Gastrocnemius medialis (tissue), 4 donors: ENCODE results near the gene AKAP8.

Experiments
- POLR2A ChIP-seq, 2 donors: fragments of 450-650 bp; IDR thresholded peaks; one replicate each; pipeline ENCODE4 v1.6.1; 2017; ENCODE audit warnings: antibody characterized with exemption in 2 of 2, mild to moderate bottlenecking in 2 of 2, moderate library complexity in 2 of 2
- TF ChIP-seq, protein P1 (sequence below), 5 experiments: fragments of 450-650 bp in 3 of 5; fragments of 200-600 bp in 2 of 5; sonication (generic) in 2 of 5; IDR thresholded peaks in 4 of 5; conservative IDR thresholded peaks in 1 of 5; 1 replicate in 4 of 5; 2 replicates in 1 of 5; pipeline ENCODE4 v1.5.1; 2016 to 2019; ENCODE audit warnings: antibody characterized with exemption in 5 of 5, mild to moderate bottlenecking in 3 of 5, moderate library complexity in 3 of 5

DNA sequence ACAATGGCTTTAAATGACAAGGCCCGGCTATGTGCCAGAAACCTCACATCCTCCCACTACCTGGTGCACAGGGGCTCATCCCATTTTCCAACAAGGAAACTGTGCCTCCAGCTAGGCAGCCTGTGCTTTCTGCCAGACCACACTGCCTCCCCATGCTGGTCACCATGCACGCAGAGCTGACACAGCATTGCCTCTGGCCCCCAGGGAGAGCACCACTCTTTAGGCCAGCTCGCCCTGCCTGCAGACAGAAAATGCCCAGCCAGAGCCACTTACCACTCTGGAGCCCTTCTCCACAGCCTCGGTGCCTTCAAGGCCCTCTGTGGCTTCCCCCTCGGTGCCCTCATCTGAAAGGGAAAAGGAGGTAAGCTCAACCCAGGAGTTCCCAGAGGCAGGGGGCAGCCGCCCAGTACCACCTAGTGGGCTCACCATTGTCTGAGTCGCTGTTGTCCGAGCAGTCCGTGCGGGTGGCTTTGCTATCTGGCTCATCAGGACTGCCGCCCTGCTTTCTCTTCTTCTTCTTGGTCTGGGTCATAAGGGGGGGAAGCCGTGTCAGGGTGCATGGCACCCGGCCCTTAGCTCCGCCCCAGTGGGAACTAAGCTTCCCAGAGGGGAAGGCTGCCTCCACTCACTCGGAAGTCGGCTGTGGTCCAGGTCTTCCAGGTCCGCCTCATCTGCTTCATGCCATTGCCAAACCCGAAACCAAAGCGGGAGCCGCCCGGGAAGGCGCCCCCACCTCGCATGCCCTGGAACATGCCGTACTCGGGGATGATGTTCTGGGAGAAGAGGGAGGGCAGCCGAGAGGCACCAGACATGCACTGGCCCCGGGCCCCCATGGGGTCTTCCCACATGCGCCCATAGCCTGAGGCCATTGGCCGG is 21.2 kb upstream of the AKAP8 start:
- TF ChIP-seq, protein P1, sequence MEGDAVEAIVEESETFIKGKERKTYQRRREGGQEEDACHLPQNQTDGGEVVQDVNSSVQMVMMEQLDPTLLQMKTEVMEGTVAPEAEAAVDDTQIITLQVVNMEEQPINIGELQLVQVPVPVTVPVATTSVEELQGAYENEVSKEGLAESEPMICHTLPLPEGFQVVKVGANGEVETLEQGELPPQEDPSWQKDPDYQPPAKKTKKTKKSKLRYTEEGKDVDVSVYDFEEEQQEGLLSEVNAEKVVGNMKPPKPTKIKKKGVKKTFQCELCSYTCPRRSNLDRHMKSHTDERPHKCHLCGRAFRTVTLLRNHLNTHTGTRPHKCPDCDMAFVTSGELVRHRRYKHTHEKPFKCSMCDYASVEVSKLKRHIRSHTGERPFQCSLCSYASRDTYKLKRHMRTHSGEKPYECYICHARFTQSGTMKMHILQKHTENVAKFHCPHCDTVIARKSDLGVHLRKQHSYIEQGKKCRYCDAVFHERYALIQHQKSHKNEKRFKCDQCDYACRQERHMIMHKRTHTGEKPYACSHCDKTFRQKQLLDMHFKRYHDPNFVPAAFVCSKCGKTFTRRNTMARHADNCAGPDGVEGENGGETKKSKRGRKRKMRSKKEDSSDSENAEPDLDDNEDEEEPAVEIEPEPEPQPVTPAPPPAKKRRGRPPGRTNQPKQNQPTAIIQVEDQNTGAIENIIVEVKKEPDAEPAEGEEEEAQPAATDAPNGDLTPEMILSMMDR (IDR thresholded peaks at IDR 0.05 in 4 of 5, conservative IDR thresholded peaks at IDR 0.05 in 1 of 5) = no peak
- no peak for TF ChIP-seq POLR2A (IDR thresholded peaks at IDR 0.05)
